MM.1S (cell line): ENCODE data around the gene POMGNT2.

Experiments used
- EZH2 ChIP-seq: fragments of 300-600 bp; sonication (generic); optimal IDR thresholded peaks from 2 replicates; pipeline ENCODE3; 2017; ENCODE audit warnings: low read depth, mild to moderate bottlenecking, antibody characterized with exemption, low read length, mixed read lengths
- EZH2phosphoT487 ChIP-seq: fragments of 300-600 bp; sonication (generic); IDR thresholded peaks from 2 replicates; pipeline ENCODE4 v1.6.1; 2018; ENCODE audit warnings: antibody characterized with exemption, low read length
- TF ChIP-seq, protein P1 (sequence below): fragments of 300-600 bp; sonication (generic); IDR thresholded peaks from 2 replicates; pipeline ENCODE4 v1.5.1; 2016; ENCODE audit warnings: antibody characterized with exemption, low read length, mixed read lengths

DNA sequence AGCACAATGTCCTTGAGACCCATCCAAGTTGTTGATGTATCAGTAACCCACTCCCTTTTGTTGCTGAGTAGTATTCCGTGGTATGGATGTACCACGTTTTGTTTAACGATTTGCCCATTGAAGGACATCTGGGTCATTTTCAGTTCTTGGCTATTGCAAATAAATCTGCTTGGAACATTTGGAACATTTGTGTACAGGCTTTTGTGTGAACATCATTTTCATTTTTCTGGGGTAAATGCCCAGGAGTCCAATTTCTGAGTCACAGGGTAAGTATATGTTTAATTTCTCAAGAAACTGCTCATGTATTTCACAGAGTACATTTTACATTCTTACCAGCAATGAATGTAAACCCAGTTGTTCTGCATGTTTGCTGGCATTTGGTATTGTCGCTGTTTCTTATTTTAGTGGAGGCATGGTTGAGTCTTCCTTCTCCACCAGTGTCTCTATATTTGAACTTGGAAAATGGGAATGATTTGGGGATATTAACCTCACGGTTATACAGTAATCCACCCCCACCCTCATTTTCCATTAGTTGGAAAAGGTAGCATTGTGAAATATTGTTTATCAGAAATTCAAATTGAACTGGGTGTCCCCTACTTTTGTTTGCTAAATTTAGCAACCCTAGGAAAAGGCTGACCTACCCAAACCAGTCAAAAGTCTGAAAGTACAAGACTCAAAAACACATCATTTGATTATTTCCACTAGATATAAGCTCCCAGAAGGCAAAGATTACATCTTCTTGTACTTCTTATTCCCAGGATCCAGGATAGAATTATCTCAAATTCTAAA is 30.8 kb downstream of the POMGNT2 start:
- TF ChIP-seq, protein P1, sequence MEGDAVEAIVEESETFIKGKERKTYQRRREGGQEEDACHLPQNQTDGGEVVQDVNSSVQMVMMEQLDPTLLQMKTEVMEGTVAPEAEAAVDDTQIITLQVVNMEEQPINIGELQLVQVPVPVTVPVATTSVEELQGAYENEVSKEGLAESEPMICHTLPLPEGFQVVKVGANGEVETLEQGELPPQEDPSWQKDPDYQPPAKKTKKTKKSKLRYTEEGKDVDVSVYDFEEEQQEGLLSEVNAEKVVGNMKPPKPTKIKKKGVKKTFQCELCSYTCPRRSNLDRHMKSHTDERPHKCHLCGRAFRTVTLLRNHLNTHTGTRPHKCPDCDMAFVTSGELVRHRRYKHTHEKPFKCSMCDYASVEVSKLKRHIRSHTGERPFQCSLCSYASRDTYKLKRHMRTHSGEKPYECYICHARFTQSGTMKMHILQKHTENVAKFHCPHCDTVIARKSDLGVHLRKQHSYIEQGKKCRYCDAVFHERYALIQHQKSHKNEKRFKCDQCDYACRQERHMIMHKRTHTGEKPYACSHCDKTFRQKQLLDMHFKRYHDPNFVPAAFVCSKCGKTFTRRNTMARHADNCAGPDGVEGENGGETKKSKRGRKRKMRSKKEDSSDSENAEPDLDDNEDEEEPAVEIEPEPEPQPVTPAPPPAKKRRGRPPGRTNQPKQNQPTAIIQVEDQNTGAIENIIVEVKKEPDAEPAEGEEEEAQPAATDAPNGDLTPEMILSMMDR, result no peak
- TF ChIP-seq EZH2phosphoT487 (no peak), EZH2 (no peak)
